ENCODE measurements around the gene AKAP13. TPM values are rescaled to one million over a fixed set of nuclear protein-coding genes. Genes with fewer than 3 reads are reported as not detected.

AKAP13 gene
- total RNA-seq, 1 donor from 2014 or later, result 443 TPM

GRCh38 chr15:85600001-85600400 is 219.6 kb downstream of the AKAP13 start:
- H3K9me3 ChIP-seq, result no peaks in the 10 kb centered on the region
- intact Hi-C loops (cut with DNase I), result no loop called here
- DNase-seq, result no peak
- ATAC-seq, result no peak
- no peaks in the 10 kb centered on the region for H3K27me3 ChIP-seq (ENCODE audit: low read depth)
- peaks cover 36% of the 10 kb centered on the region for H3K4me1 ChIP-seq
- no peak overlapping the region for H3K27ac ChIP-seq
- TF ChIP-seq CTCF (IDR thresholded peaks at IDR 0.05), result no peak
- no peak overlapping the region for H3K4me3 ChIP-seq
- peaks cover 69% of the 10 kb centered on the region for H3K36me3 ChIP-seq

GRCh38 chr15:85603160-85603559 is 222.8 kb downstream of the AKAP13 start:
- no peak for ATAC-seq
- Histone ChIP-seq H3K4me1 (peaks cover 52% of the 10 kb centered on the region), H3K36me3 (peaks cover 45% of the 10 kb centered on the region), H3K27me3 (ENCODE audit: low read depth) (no peaks in the 10 kb centered on the region), H3K9me3 (no peaks in the 10 kb centered on the region), H3K4me3 (no peak overlapping the region), H3K27ac (no peak overlapping the region)
- TF ChIP-seq CTCF (IDR thresholded peaks at IDR 0.05), result no peak
- DNase-seq, result no peak
- intact Hi-C loops (cut with DNase I), result no loop called here

GRCh38 chr15:85603703-85604102 is 223.3 kb downstream of the AKAP13 start:
- intact Hi-C loops (cut with DNase I), result no loop called here
- ATAC-seq (peak in 1 of 2 donors; percentile 10), DNase-seq (no peak)
- no peak for TF ChIP-seq CTCF (IDR thresholded peaks at IDR 0.05)
- peaks cover 52% of the 10 kb centered on the region for H3K4me1 ChIP-seq
- H3K27ac ChIP-seq, result no peak overlapping the region
- H3K9me3 ChIP-seq, result no peaks in the 10 kb centered on the region
- no peaks in the 10 kb centered on the region for H3K27me3 ChIP-seq (ENCODE audit: low read depth)
- no peak overlapping the region for H3K4me3 ChIP-seq
- peaks cover 40% of the 10 kb centered on the region for H3K36me3 ChIP-seq

GRCh38 chr15:85604194-85604593 is 223.8 kb downstream of the AKAP13 start:
- intact Hi-C loops (cut with DNase I), result no loop called here
- Histone ChIP-seq H3K36me3 (peaks cover 35% of the 10 kb centered on the region), H3K4me1 (peaks cover 52% of the 10 kb centered on the region), H3K27ac (no peak overlapping the region), H3K9me3 (no peaks in the 10 kb centered on the region), H3K4me3 (no peak overlapping the region), H3K27me3 (ENCODE audit: low read depth) (no peaks in the 10 kb centered on the region)
- no peak for ATAC-seq
- no peak for DNase-seq
- no peak for TF ChIP-seq CTCF (IDR thresholded peaks at IDR 0.05)

- Histone ChIP-seq H3K36me3 (peaks cover 52% of the 10 kb centered on the region), H3K9me3 (no peaks in the 10 kb centered on the region), H3K27me3 (ENCODE audit: low read depth) (no peaks in the 10 kb centered on the region), H3K27ac (no peak overlapping the region), H3K4me1 (peaks cover 34% of the 10 kb centered on the region), H3K4me3 (no peak overlapping the region)
- intact Hi-C loops (cut with DNase I), result no loop called here
- TF ChIP-seq CTCF (IDR thresholded peaks at IDR 0.05), result no peak
- ATAC-seq, result no peak
- no peak for DNase-seq
These were observed 226.3 kb downstream of the AKAP13 start for GRCh38 chr15:85606738-85607137.
